Measurements from ENCODE around the gene PEX10.
A peak's percentile ranks its signal among the peaks of the same experiment; 100 is the strongest.

PEX10 gene

GRCh38 chr1:2416403-2416802 lies 4.0 kb upstream of the PEX10 start:
- FAIRE-seq = no peak
- TF ChIP-seq TAF1 (IDR thresholded peaks at IDR 0.05; ENCODE audit: low read depth, low read length) (no peak), SPI1 (IDR thresholded peaks at IDR 0.05; ENCODE audit: low read depth, low read length) (0 out of 2 replicates have a peak, but pooled peaks have one; percentile 4)
- DNase-seq (ENCODE audit: insufficient read length, low spot score) = no peak

DNA sequence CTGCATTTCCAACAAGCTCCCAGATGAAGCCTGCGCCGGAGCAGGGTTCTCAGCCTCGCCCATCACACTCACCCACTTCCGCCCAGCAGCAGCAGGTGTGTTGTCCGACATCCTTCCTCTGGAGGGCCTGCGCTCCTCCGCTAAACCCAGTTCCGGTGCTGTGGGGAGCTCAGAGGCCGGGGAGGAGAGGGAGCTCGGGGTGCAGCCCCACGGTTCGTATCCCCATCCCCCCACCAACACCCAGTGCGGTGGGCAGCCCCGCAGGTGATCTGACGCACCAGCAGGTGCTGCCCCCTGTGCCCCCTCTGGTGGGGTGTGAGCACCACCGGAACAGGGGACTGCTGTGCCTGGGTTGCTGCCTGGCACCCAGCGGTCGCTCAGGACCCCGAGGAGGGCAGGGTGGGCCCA lies 3.4 kb upstream of the PEX10 start:
- FAIRE-seq = peak; percentile 99

DNA sequence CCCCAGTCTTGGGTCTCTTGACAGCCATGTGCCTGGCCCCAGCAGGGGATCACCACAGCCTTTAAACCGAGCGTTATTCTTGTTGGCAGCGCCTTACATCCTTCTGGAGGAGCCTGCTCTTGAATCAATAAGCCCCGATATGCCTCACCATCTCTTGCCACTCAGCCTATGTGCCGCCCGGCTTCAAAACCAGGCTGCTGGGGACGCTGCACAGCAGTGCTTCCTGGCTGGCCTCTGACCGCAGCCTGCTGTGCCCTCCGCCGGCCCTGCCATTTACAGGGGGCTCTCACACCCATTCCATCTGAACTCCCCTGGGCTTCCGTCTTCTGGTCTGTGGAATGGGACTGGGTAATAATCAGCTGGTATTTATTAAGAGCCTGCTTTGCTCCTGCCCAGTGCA lies 3.0 kb upstream of the PEX10 start:
- DNase-seq (ENCODE audit: insufficient read length, low spot score) (no peak), FAIRE-seq (no peak)
- no peak for TF ChIP-seq TAF1 (IDR thresholded peaks at IDR 0.05; ENCODE audit: low read depth, low read length)
- no peak for TF ChIP-seq POLR2A (IDR thresholded peaks at IDR 0.05; ENCODE audit: low read depth, low read length)
- no peak for TF ChIP-seq POLR2AphosphoS5 (IDR thresholded peaks at IDR 0.05; ENCODE audit: low read depth, low read length)
- no peak for TF ChIP-seq SPI1 (IDR thresholded peaks at IDR 0.05; ENCODE audit: low read depth, low read length)
- no peak for TF ChIP-seq POU2F2 (IDR thresholded peaks at IDR 0.05; ENCODE audit: low read depth, low read length)
- TF ChIP-seq PAX5 (IDR thresholded peaks at IDR 0.05; ENCODE audit: insufficient read depth, low read length, severe bottlenecking) = no peak

More for the DNA sequence above, 3.4 kb upstream of the PEX10 start:
- peak; percentile 60 for DNase-seq (ENCODE audit: insufficient read length, low spot score)
- TF ChIP-seq TAF1 (IDR thresholded peaks at IDR 0.05; ENCODE audit: low read depth, low read length) (no peak), POLR2A (IDR thresholded peaks at IDR 0.05; ENCODE audit: low read depth, low read length) (no peak), POU2F2 (IDR thresholded peaks at IDR 0.05; ENCODE audit: low read depth, low read length) (no peak), PAX5 (IDR thresholded peaks at IDR 0.05; ENCODE audit: insufficient read depth, low read length, severe bottlenecking) (no peak), POLR2AphosphoS5 (IDR thresholded peaks at IDR 0.05; ENCODE audit: low read depth, low read length) (no peak), SPI1 (IDR thresholded peaks at IDR 0.05; ENCODE audit: low read depth, low read length) (peak; percentile 66)

- DNase-seq (ENCODE audit: insufficient read length, low spot score) = peak; percentile 88
- peak; percentile 82 for FAIRE-seq
- TF ChIP-seq PAX5 (IDR thresholded peaks at IDR 0.05; ENCODE audit: insufficient read depth, low read length, severe bottlenecking) = no peak
- no peak for TF ChIP-seq POLR2A (IDR thresholded peaks at IDR 0.05; ENCODE audit: low read depth, low read length)
- no peak for TF ChIP-seq TAF1 (IDR thresholded peaks at IDR 0.05; ENCODE audit: low read depth, low read length)
- no peak for TF ChIP-seq POLR2AphosphoS5 (IDR thresholded peaks at IDR 0.05; ENCODE audit: low read depth, low read length)
- no peak for TF ChIP-seq SPI1 (IDR thresholded peaks at IDR 0.05; ENCODE audit: low read depth, low read length)
- no peak for TF ChIP-seq POU2F2 (IDR thresholded peaks at IDR 0.05; ENCODE audit: low read depth, low read length)
These were observed 2.1 kb upstream of the PEX10 start for GRCh38 chr1:2414297-2414958.

- no peak for DNase-seq (ENCODE audit: insufficient read length, low spot score)
- FAIRE-seq = peak; percentile 55
- no peak for TF ChIP-seq POLR2AphosphoS5 (IDR thresholded peaks at IDR 0.05; ENCODE audit: low read depth, low read length)
- no peak for TF ChIP-seq TAF1 (IDR thresholded peaks at IDR 0.05; ENCODE audit: low read depth, low read length)
- no peak for TF ChIP-seq PAX5 (IDR thresholded peaks at IDR 0.05; ENCODE audit: insufficient read depth, low read length, severe bottlenecking)
- TF ChIP-seq POLR2A (IDR thresholded peaks at IDR 0.05; ENCODE audit: low read depth, low read length) = no peak
- no peak for TF ChIP-seq SPI1 (IDR thresholded peaks at IDR 0.05; ENCODE audit: low read depth, low read length)
- no peak for TF ChIP-seq POU2F2 (IDR thresholded peaks at IDR 0.05; ENCODE audit: low read depth, low read length)
These were observed 1.3 kb upstream of the PEX10 start for GRCh38 chr1:2413495-2414296.

- FAIRE-seq (no peak), DNase-seq (ENCODE audit: insufficient read length, low spot score) (peak; percentile 66)
- TF ChIP-seq PAX5 (IDR thresholded peaks at IDR 0.05; ENCODE audit: insufficient read depth, low read length, severe bottlenecking) = no peak
These were observed 570 bp upstream of the PEX10 start for GRCh38 chr1:2412773-2413494.

- DNase-seq (ENCODE audit: insufficient read length, low spot score) (no peak), FAIRE-seq (no peak)
- no peak for TF ChIP-seq POLR2A (IDR thresholded peaks at IDR 0.05; ENCODE audit: low read depth, low read length)
- no peak for TF ChIP-seq SPI1 (IDR thresholded peaks at IDR 0.05; ENCODE audit: low read depth, low read length)
- TF ChIP-seq PAX5 (IDR thresholded peaks at IDR 0.05; ENCODE audit: insufficient read depth, low read length, severe bottlenecking) = peak; percentile 94
- TF ChIP-seq POU2F2 (IDR thresholded peaks at IDR 0.05; ENCODE audit: low read depth, low read length) = no peak
- TF ChIP-seq POLR2AphosphoS5 (IDR thresholded peaks at IDR 0.05; ENCODE audit: low read depth, low read length) = no peak
These were observed 466 bp downstream of the PEX10 start for GRCh38 chr1:2411801-2412394.

DNA sequence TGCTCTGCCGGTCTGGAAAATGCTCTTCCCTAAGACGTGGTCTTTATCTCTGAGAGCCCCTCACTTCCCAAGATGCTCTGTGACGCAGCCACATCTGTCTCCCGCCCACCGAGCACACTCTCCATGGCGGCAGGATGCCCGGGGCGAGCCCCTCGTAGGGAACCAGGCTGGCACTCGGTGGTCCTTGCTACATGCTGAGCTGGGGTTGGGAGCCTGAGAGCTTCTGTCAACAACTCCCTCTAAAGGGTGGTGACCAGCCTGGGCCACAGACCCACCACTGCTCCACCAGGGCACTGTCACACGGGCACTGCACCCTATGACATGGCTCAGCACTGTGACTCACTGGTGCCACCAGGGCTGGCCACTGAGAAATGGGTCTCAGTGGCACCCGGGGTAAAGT lies 2.6 kb downstream of the PEX10 start:
- DNase-seq (ENCODE audit: insufficient read length, low spot score) = no peak
- FAIRE-seq = no peak
- no peak for TF ChIP-seq POLR2AphosphoS5 (IDR thresholded peaks at IDR 0.05; ENCODE audit: low read depth, low read length)
- no peak for TF ChIP-seq SPI1 (IDR thresholded peaks at IDR 0.05; ENCODE audit: low read depth, low read length)
- TF ChIP-seq POLR2A (IDR thresholded peaks at IDR 0.05; ENCODE audit: low read depth, low read length) = no peak

GRCh38 chr1:2408859-2409276 lies 3.5 kb downstream of the PEX10 start:
- no peak for FAIRE-seq
- no peak for TF ChIP-seq POLR2AphosphoS5 (IDR thresholded peaks at IDR 0.05; ENCODE audit: low read depth, low read length)
- no peak for TF ChIP-seq SPI1 (IDR thresholded peaks at IDR 0.05; ENCODE audit: low read depth, low read length)
- no peak for TF ChIP-seq POU2F2 (IDR thresholded peaks at IDR 0.05; ENCODE audit: low read depth, low read length)
- TF ChIP-seq TAF1 (IDR thresholded peaks at IDR 0.05; ENCODE audit: low read depth, low read length) = no peak
- DNase-seq (ENCODE audit: insufficient read length, low spot score) = no peak
